Fibroblast of skin of left quadriceps (primary cell): ENCODE results near the gene MSANTD1.

ENCODE experiments used
- DNase-seq, 2 experiments: peaks; one replicate each; pipeline ENCODE4 v3.0.0-alpha.2; 2013; ENCODE audit warnings: low read depth in 2 of 2

The MSANTD1 gene

GRCh38 chr4:3248811-3249661 lies at the start of gene MSANTD1:
TSS of gene MSANTD1 (plus strand) at chr4:3249159. CDS start at chr4:3249223, 64 bp downstream.
- peak in 1 of 2 experiments; percentile 21 for DNase-seq

DNA sequence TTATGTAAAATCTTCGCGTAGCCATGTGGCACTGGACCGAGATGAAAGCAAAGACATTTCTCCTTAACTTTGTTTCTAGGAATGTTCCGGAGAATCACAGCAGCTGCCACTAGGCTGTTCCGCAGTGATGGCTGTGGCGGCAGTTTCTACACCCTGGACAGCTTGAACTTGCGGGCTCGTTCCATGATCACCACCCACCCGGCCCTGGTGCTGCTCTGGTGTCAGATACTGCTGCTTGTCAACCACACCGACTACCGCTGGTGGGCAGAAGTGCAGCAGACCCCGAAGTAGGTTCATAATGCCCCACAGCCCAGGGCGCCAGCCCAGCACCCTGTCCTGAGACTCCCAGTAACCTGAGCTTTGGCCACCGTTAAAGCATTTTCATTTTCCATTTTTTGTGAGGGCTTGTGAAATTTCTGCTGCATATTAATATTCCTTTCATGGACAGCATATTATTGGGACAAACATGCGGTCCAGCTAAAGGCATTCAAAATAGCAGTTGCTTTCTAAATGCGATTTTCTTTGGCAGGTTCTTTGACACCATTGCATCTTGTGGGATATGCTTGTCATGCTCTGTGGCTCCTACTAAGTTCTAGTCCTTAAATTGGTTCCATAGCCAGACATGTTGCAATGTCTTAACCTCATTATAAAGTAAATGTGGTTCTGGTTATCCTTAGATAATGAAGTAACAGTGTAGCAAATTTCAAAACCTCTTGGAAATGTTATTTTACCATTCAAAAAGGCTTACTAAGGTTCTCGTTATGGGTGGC lies 49.1 kb upstream of the MSANTD1 start:
- DNase-seq: peak; percentile 50 to 51

DNA sequence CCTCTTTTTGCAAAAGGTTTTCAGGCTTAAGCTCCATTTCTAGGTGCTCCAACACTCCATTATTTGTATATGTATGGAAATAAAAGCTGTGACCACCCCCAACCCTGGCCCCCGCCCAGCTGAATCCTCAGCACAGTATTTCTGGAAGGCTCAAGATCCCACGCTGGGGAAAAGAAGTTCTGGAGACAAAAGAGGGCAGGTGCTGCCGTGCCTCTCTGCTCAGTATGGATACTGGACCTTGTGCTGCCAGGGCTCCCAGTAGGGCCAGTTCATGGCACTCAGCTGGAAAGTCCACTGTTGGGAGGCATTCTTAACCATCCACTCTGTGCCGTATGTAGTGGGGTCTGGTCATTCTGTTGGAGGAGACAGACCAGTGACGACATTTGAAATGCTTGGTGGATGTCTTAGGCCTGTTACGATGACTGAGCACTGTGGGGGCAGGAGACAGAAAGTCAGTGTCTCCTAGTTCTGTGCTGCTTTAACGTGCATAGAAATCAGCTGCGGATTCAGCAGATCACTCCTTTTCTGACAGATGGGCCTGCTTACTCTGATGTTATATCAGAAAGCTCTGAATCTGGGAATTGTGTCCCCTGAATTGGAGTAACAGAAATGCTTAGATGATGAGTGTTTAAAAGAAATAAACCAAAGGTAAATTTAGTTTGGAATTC lies 48.4 kb upstream of the MSANTD1 start:
- DNase-seq: no peak

GRCh38 chr4:3201718-3202702 lies 46.9 kb upstream of the MSANTD1 start:
- DNase-seq: no peak

GRCh38 chr4:3202836-3203820 lies 45.8 kb upstream of the MSANTD1 start:
- DNase-seq: no peak

- no peak for DNase-seq
Observed at GRCh38 chr4:3203971-3204431, 45.0 kb upstream of the MSANTD1 start.

- DNase-seq: no peak
Observed at GRCh38 chr4:3205995-3206394, 43.0 kb upstream of the MSANTD1 start.

GRCh38 chr4:3206439-3207100 lies 42.4 kb upstream of the MSANTD1 start:
- no peak for DNase-seq

DNA sequence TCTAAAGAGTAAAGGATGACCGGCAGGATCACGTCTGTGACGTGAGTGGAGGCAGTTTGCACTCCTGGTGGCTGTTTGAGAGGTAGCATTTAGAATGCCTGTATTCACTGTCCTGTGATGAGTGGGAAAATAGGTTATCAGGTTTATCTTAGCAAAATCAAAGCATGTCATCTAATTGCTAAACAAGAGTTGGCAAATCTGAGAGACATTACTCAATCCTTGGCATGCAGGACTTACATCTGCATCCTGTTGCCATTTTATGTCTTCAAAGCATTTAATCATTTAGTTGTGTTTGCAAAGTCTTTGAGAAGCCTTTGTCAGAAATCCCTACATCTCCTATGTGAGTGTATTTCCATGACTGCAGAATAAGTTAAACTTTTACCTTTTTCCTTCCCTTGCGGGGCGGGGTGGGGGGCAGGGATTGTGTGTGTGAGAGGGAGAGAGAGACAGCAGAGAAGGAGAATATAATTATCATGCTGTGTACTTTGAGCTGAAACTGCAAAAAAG lies 41.4 kb upstream of the MSANTD1 start:
- no peak for DNase-seq

- no peak for DNase-seq
Observed at GRCh38 chr4:3208826-3209225, 40.1 kb upstream of the MSANTD1 start.

GRCh38 chr4:3209551-3210325 lies 39.2 kb upstream of the MSANTD1 start:
- no peak for DNase-seq

GRCh38 chr4:3210467-3210866 lies 38.5 kb upstream of the MSANTD1 start:
- DNase-seq: no peak

DNA sequence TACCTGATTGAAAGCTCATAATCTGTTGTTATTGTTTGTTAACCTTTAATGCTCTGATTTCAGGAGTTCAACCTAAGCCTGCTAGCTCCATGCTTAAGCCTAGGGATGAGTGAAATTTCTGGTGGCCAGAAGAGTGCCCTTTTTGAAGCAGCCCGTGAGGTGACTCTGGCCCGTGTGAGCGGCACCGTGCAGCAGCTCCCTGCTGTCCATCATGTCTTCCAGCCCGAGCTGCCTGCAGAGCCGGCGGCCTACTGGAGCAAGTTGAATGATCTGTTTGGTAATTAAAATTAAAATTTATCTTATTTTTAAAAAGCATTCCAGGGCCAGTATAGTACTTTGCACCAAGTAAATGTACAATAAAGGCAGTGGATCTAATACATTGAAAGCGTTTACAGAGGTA lies 37.1 kb upstream of the MSANTD1 start:
- no peak for DNase-seq

GRCh38 chr4:3212391-3213105 lies 36.4 kb upstream of the MSANTD1 start:
- no peak for DNase-seq

DNA sequence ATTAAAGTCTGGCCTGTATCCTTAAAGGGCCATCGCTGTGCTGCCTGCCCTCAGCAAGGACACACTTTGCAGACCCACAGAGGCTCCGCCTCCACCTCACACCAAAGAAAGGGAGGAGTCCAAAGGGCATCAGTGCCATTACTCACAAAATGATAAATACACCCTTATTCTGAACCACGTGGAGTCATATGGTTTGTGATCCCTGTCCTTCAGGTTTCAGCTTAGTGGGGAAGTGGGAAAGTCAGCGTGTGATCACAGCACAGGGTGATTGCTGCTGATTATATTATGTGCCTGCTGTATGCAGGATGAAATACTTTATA lies 35.9 kb upstream of the MSANTD1 start:
- DNase-seq: no peak

DNA sequence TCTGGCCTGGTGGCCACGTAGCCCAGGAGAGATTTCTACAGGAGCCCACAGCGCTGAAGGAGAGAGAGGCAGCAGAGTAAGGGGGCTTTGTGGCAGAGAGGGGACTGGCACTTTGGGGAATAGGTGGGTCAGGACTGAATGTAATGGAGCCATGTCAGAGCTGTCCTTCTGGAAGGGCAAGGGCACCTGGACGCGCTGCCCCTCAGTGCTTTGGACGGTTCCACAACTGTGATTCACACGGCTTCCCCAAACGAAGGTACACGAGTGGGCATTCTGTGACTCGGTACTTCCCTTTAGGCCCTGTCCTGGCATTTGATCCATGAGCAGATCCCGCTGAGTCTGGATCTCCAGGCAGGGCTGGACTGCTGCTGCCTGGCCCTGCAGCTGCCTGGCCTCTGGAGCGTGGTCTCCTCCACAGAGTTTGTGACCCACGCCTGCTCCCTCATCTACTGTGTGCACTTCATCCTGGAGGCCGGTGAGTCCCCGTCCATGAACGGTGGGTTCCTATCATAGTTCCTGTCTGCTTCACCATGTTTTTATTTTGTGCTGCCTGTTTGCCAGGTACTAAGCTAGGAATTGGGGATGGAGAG lies 35.2 kb upstream of the MSANTD1 start:
- no peak for DNase-seq

GRCh38 chr4:3215256-3215655 lies 33.7 kb upstream of the MSANTD1 start:
- DNase-seq: no peak
